Kidney (tissue), 14 donors: ENCODE measurements around the gene ITPR2. TPM values are rescaled to one million over a fixed set of nuclear protein-coding genes. Genes with fewer than 3 reads are reported as not detected.

ENCODE experiments used
- DNase-seq, 5 donors: peaks; one replicate each; pipeline ENCODE4 v3.0.0-alpha.2; 2013 to 2020
- FAIRE-seq: peaks from 2 replicates; lab custom pipeline; 2012; peaks lifted over from hg19 to GRCh38; lab: Jason Lieb, UNC
- H3K27ac ChIP-seq, 2 donors: one replicate each; pipeline ENCODE4 v1.7.0; 2013; ENCODE audit warnings: low read depth in 2 of 2, low read length in 2 of 2, inconsistent platforms in 1 of 2
- H3K27me3 ChIP-seq: one replicate; pipeline ENCODE4 v1.7.1; 2013; ENCODE audit warnings: low read length, inconsistent platforms; ENCODE audit not compliant: control insufficient read depth, insufficient read depth
- H3K36me3 ChIP-seq, 3 donors: one replicate each; pipeline versions ENCODE4 v1.7.0 to v1.7.1; 2013; ENCODE audit warnings: low read length in 3 of 3, control low read depth in 1 of 3, inconsistent platforms in 1 of 3; ENCODE audit not compliant: insufficient read depth in 3 of 3, control insufficient read depth in 2 of 3
- H3K4me1 ChIP-seq, 3 donors: one replicate each; pipeline versions ENCODE4 v1.7.0 to v1.7.1; 2013; ENCODE audit warnings: low read length in 3 of 3, inconsistent platforms in 1 of 3, low read depth in 1 of 3; ENCODE audit not compliant: control insufficient read depth in 2 of 3, insufficient read depth in 2 of 3
- H3K4me3 ChIP-seq, 3 donors: one replicate each; pipeline versions ENCODE4 v1.7.0 to v1.8.1; 2013; ENCODE audit warnings: low read length in 3 of 3, control low read depth in 1 of 3, inconsistent platforms in 1 of 3
- H3K9ac ChIP-seq, 3 donors: one replicate each; pipeline versions ENCODE4 v1.7.0 to v1.7.1; 2013; ENCODE audit warnings: low read length in 3 of 3, control low read depth in 1 of 3, inconsistent platforms in 1 of 3
- H3K9me3 ChIP-seq, 3 donors: one replicate each; pipeline versions ENCODE4 v1.7.0 to v1.7.1; 2013; ENCODE audit warnings: low read length in 3 of 3, control low read depth in 1 of 3, inconsistent platforms in 1 of 3; ENCODE audit not compliant: control insufficient read depth in 2 of 3, insufficient read depth in 1 of 3
- intact Hi-C: fragments of 100-400 bp; cut with DNase I; formaldehyde crosslinking; loops from one replicate; pipeline ENCODE4 v1.11.1; 2022
- polyA plus RNA-seq: library from polyadenylated mRNA; stranded (reverse); fragments of 350-450 nt; fragmentation: Illumina TruSeq; extraction: RNeasy Lipid Tissue Mini Kit (QIAGEN cat#74804); gene quantifications from one replicate; pipeline ENCODE4 v1.2.3, GENCODE V29; 2014; ENCODE audit warnings: low read depth, low replicate concordance; ENCODE audit not compliant: insufficient read depth
- total RNA-seq: library from RNA; stranded (reverse); fragmentation: NEBNext Ultra II Directional; extraction: Animal tissue kit (Norgen Biotek cat#: 25700); gene quantifications from one replicate; pipeline ENCODE4 v1.2.1, GENCODE V29; 2021
- TF ChIP-seq, protein P1 (sequence below): IDR thresholded peaks from 3 replicates; pipeline ENCODE4 v1.5.1; 2012; ENCODE audit warnings: mild to moderate bottlenecking, moderate library complexity, borderline replicate concordance; ENCODE audit not compliant: insufficient read depth; ENCODE audit errors: extremely low read depth
- donor health status: control.
- donor health status: control.
- donor health status: control.
- donor health status: control.
- donor health status: control.
- donor health status: DM: yes; HTN: yes; CAD: no.
- donor health status: Normal renal cell carcinoma (clear cell type).

ITPR2 gene
- total and polyA plus RNA-seq, 2 donors from 2014 or later, result 5.7 to 56.9 TPM

DNA sequence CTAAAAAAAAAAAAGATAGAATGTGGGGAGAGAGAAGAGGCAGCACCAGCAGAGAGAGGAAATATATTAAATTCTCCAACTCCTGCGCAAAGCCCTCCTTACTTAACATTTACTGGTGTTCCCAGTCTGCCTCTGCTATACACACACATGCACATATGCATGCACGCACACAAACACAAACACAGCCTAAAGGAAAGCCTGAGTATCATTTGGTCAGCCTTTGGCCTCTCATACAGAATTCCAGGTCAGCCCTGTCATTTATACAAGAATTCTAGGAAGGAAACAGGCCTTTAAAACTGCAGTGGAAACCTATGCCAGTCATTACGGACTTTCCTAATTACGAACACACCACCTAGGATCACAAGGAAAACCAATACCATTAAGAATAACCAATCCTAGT, 269.4 kb downstream of the ITPR2 start:
- no peaks in the 10 kb centered on the region for H3K9me3 ChIP-seq
- FAIRE-seq (no peak), DNase-seq (no peak)
- no peaks in the 10 kb centered on the region for H3K4me1 ChIP-seq
- H3K36me3 ChIP-seq, result no peaks in the 10 kb centered on the region
- no peaks in the 10 kb centered on the region for H3K27me3 ChIP-seq
- no peak overlapping the region for H3K4me3 ChIP-seq
- intact Hi-C loops, result no loop called here
- no peak overlapping the region for H3K9ac ChIP-seq
- H3K27ac ChIP-seq, result no peak overlapping the region
- TF ChIP-seq, protein P1, sequence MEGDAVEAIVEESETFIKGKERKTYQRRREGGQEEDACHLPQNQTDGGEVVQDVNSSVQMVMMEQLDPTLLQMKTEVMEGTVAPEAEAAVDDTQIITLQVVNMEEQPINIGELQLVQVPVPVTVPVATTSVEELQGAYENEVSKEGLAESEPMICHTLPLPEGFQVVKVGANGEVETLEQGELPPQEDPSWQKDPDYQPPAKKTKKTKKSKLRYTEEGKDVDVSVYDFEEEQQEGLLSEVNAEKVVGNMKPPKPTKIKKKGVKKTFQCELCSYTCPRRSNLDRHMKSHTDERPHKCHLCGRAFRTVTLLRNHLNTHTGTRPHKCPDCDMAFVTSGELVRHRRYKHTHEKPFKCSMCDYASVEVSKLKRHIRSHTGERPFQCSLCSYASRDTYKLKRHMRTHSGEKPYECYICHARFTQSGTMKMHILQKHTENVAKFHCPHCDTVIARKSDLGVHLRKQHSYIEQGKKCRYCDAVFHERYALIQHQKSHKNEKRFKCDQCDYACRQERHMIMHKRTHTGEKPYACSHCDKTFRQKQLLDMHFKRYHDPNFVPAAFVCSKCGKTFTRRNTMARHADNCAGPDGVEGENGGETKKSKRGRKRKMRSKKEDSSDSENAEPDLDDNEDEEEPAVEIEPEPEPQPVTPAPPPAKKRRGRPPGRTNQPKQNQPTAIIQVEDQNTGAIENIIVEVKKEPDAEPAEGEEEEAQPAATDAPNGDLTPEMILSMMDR, result no peak

DNA sequence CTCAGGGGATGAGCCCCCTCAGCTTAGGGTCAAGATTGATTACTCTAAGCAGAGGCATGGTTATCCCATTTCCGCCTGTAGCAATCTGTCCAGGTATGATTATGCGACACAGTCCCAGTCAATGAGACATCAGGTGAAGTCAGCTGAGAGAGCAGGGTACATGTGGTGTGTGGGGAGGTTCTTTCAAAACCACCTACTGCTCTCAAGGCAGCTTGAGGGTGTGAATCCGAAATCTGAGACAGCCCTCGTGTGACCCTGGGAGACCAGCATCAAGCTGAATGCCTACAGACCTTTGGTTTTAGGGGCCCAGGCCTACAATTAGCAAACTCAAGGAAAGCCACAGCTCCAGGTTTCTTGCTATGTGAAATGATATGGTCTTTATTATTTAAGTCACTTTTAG, 275.7 kb downstream of the ITPR2 start:
- Histone ChIP-seq H3K4me1 (no peaks in the 10 kb centered on the region), H3K9me3 (no peaks in the 10 kb centered on the region), H3K4me3 (no peak overlapping the region), H3K9ac (no peak overlapping the region), H3K36me3 (peaks cover 0 to 10% (median 4%) of the 10 kb centered on the region in 3 donors), H3K27me3 (no peaks in the 10 kb centered on the region), H3K27ac (no peak overlapping the region)
- TF ChIP-seq, protein P1, result no peak
- intact Hi-C loops, result no loop called here
- DNase-seq, result no peak
- no peak for FAIRE-seq

- peaks cover 0 to 10% (median 4%) of the 10 kb centered on the region in 3 donors for H3K36me3 ChIP-seq
- FAIRE-seq (no peak), DNase-seq (no peak)
- no peak overlapping the region for H3K4me3 ChIP-seq
- no peaks in the 10 kb centered on the region for H3K4me1 ChIP-seq
- no peaks in the 10 kb centered on the region for H3K9me3 ChIP-seq
- intact Hi-C loops, result no loop called here
- TF ChIP-seq, protein P1, result no peak
- no peak overlapping the region for H3K27ac ChIP-seq
- no peak overlapping the region for H3K9ac ChIP-seq
- no peaks in the 10 kb centered on the region for H3K27me3 ChIP-seq
These were observed 276.1 kb downstream of the ITPR2 start for GRCh38 chr12:26556916-26557315.

DNA sequence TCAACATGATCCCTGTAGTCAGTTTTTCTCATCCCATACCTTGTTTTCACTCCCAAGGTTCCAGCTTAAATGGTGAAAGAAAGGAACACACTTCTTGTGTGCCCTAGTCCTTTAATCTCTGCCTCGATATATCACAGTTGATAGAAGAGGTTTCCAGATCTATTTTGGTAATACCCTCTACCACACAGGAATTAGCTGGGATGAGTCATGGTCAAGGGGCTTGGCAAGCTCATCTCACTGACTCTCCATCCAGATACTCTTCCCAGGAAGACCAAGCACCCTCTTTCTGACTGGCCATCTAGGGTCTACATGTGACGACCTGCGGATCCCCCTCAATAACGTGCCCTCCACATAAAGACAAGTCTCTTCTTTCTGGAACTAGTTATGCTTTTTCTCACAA, 277.9 kb downstream of the ITPR2 start:
- intact Hi-C loops, result no loop called here

More for the DNA sequence above, 277.9 kb downstream of the ITPR2 start:
- DNase-seq (no peak), FAIRE-seq (no peak)
- Histone ChIP-seq H3K9me3 (no peaks in the 10 kb centered on the region), H3K36me3 (peaks cover 0 to 10% (median 4%) of the 10 kb centered on the region in 3 donors), H3K4me3 (no peak overlapping the region), H3K27me3 (no peaks in the 10 kb centered on the region), H3K4me1 (no peaks in the 10 kb centered on the region), H3K27ac (no peak overlapping the region), H3K9ac (no peak overlapping the region)
- TF ChIP-seq, protein P1, result no peak
